Sigmoid colon (tissue), 7 donors: ENCODE results near the gene CAMSAP2. TPM values are rescaled to one million over a fixed set of nuclear protein-coding genes. Genes with fewer than 3 reads are reported as not detected.

ENCODE experiments used
- DNase-seq: peaks from one replicate; pipeline ENCODE4 v3.0.0-alpha.2; 2019
- H3K27ac ChIP-seq, 4 donors: fragments of 200-600 bp; sonication (generic); one replicate each; pipeline ENCODE4 v1.5.1; 2016 to 2019; ENCODE audit warnings: mild to moderate bottlenecking in 1 of 4
- H3K27me3 ChIP-seq, 3 donors: fragments of 200-600 bp; sonication (generic); one replicate each; pipeline ENCODE4 v1.5.1; 2019; ENCODE audit warnings: mild to moderate bottlenecking in 1 of 3
- H3K36me3 ChIP-seq, 4 donors: fragments of 200-600 bp; sonication (generic); one replicate each; pipeline ENCODE4 v1.5.1; 2016 to 2019
- H3K4me1 ChIP-seq, 4 donors: fragments of 200-600 bp; sonication (generic); one replicate each; pipeline ENCODE4 v1.5.1; 2017 to 2019
- H3K4me3 ChIP-seq, 4 donors: fragments of 200-600 bp; sonication (generic); one replicate each; pipeline ENCODE4 v1.5.1; 2017 to 2019; ENCODE audit warnings: mild to moderate bottlenecking in 2 of 4, moderate library complexity in 1 of 4
- H3K9me3 ChIP-seq, 4 donors: fragments of 200-600 bp in 3 of 4; sonication (generic) in 3 of 4; one replicate each; pipeline versions ENCODE4 v1.5.1 to v1.6.1; 2013 to 2019
- CTCF ChIP-seq, 4 experiments: fragments of 450-650 bp in 3 of 4; fragments of 200-600 bp in 1 of 4; IDR thresholded peaks; one replicate each; pipeline ENCODE4 v1.5.1; 2016 to 2019; ENCODE audit warnings: antibody characterized with exemption in 4 of 4, mild to moderate bottlenecking in 3 of 4, moderate library complexity in 2 of 4
- EP300 ChIP-seq, 4 donors: sonication (generic); formaldehyde crosslinking; IDR thresholded peaks; one replicate each; pipeline ENCODE4 v1.6.1; 2017; ENCODE audit warnings: antibody characterized with exemption in 4 of 4
- POLR2A ChIP-seq, 2 donors: fragments of 450-650 bp; IDR thresholded peaks; one replicate each; pipeline ENCODE4 v1.6.1; 2016; ENCODE audit warnings: antibody characterized with exemption in 2 of 2, mild to moderate bottlenecking in 2 of 2, moderate library complexity in 2 of 2
- POLR2AphosphoS5 ChIP-seq, 4 donors: sonication (generic); formaldehyde crosslinking; IDR thresholded peaks; one replicate each; pipeline ENCODE4 v1.6.1; 2017; ENCODE audit warnings: antibody characterized with exemption in 4 of 4
- WGBS, 2 donors: extraction: QIAGEN DNeasy Blood & Tissue Kit; methylation state at CpG; one replicate each; pipeline ENCODE4 v1.1.7; 2013; 5-methylcytosine and 5-hydroxymethylcytosine counted together
- intact Hi-C: fragments of 100-400 bp; cut with DNase I; formaldehyde crosslinking; loops from one replicate; pipeline ENCODE4 v1.15.1; 2023
- polyA plus RNA-seq, 3 donors: library from polyadenylated mRNA; stranded (reverse); fragments of 200-250 nt; gene quantifications; one replicate each; pipeline ENCODE4 v1.2.3, GENCODE V29; 2013
- total RNA-seq, 4 donors: library from RNA; depleted of rRNA; stranded (reverse); fragments of >200 nt; gene quantifications; one replicate each; pipeline ENCODE4 v1.1.0, GENCODE V29; 2016
- donor health status: healthy with polysubstance abuse.
- donor health status: Bipolar disorder and iron deficiency.
- donor health status: healthy.

Gene CAMSAP2
- total and polyA plus RNA-seq, 7 donors, result 1.2 to 40.7 (median 31.8) TPM

DNA sequence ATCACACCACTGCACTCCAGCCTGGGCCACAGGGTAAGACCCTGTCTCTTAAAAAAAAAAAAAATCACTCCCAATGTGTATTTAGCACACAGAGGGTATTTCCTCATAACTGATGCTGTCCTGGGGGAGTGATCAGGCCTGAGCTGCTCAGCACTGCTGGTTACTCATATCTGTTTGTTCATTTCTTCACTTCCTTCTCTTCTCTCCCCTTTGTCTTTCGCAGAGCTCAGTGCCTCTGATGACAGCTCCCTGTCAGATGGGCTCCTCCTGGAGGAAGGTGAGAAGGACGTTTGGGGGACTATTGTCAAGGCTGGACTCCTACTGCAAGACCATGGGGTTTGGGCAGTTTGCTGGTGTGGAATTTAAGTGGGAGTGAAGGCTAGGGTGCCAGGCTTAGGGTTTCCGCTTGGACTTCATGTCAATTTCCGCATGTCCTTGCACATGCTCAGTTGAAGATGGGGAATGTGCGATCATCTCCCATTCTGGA lies 169.0 kb downstream of the CAMSAP2 start:
- Histone ChIP-seq H3K9me3 (no peaks in the 10 kb centered on the region), H3K27ac (no peak overlapping the region), H3K4me3 (no peak overlapping the region), H3K27me3 (no peaks in the 10 kb centered on the region), H3K36me3 (no peaks in the 10 kb centered on the region), H3K4me1 (no peaks in the 10 kb centered on the region)
- intact Hi-C loops, result no loop called here
- TF ChIP-seq POLR2AphosphoS5 (IDR thresholded peaks at IDR 0.05) (no peak), POLR2A (IDR thresholded peaks at IDR 0.05) (no peak), EP300 (IDR thresholded peaks at IDR 0.05) (no peak), CTCF (IDR thresholded peaks at IDR 0.05) (no peak)
- 20 to 64% methylated on average over 5 of the region's 5 CpGs for WGBS, 2 donors
- peak; percentile 32 for DNase-seq

DNA sequence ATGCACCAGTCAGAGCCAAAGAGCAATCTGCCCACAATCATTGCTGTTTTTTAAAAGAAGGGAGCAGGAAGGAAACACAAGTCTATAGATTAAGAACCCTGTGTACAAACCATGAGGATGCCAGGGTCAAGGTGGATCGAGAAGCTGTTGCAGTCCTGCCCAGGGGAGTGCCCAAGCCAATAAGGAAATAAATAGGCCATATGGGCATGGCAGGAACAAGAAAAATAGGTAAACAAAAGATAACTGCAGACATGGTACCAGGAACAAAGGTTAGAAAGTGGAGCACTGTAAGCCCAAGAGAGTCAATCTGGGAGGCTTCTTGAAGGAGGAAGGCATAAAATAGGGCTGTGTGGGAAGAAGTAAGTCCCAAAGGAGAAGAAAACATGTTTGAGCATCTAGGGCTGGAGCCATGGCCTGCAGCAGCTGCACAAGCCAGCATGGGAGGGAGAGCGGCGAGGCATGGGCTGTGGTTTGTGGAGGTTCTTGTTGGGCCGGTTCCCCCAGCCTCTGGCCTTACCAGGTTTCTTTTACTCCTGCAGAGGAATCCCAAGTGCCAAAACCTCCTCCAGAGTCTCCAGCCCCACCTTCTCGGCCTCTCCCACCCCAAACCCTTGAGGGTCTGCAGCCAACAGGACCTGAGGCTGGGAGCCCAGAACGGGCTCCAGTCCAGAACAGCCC lies 169.6 kb downstream of the CAMSAP2 start:
- no peak overlapping the region for H3K27ac ChIP-seq
- no peaks in the 10 kb centered on the region for H3K27me3 ChIP-seq
- no peaks in the 10 kb centered on the region for H3K4me1 ChIP-seq
- DNase-seq, result peak; percentile 27
- H3K4me3 ChIP-seq, result no peak overlapping the region
- TF ChIP-seq CTCF (IDR thresholded peaks at IDR 0.05) (no peak), EP300 (IDR thresholded peaks at IDR 0.05) (no peak)
- no peaks in the 10 kb centered on the region for H3K9me3 ChIP-seq
- intact Hi-C loops, result no loop called here
- 44 to 78% methylated on average over 6 of the region's 6 CpGs for WGBS, 2 donors
- H3K36me3 ChIP-seq, result no peaks in the 10 kb centered on the region

DNA sequence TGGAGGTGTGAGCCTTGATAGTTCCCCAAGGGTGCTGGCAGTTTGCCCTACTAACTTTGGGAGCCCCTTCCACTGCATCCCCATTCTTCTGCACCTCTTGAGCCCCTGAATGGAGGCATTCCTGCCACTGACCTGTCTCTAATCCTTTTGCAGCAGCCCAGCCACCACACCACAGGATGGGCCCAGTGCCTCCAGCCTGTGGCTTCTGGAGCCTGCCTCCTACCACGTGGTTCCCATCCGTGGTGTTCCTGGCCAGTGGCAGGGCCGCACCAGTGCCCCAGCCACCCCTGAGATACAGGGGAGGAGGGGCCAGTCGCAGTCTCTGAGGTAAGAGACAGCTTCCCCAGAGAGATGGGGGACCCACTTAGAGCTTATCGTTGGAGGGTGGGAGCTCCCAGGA lies 170.4 kb downstream of the CAMSAP2 start:
- H3K36me3 ChIP-seq, result no peaks in the 10 kb centered on the region
- H3K9me3 ChIP-seq, result no peaks in the 10 kb centered on the region
- intact Hi-C loops, result no loop called here
- no peaks in the 10 kb centered on the region for H3K4me1 ChIP-seq
- H3K4me3 ChIP-seq, result no peak overlapping the region
- DNase-seq, result peak; percentile 59
- H3K27me3 ChIP-seq, result no peaks in the 10 kb centered on the region
- 89 to 91% methylated on average over 5 of the region's 5 CpGs for WGBS, 2 donors
- no peak overlapping the region for H3K27ac ChIP-seq
- TF ChIP-seq POLR2AphosphoS5 (IDR thresholded peaks at IDR 0.05) (no peak), POLR2A (IDR thresholded peaks at IDR 0.05) (no peak), CTCF (IDR thresholded peaks at IDR 0.05) (no peak), EP300 (IDR thresholded peaks at IDR 0.05) (no peak)

GRCh38 chr1:200909757-200910239 lies 171.1 kb downstream of the CAMSAP2 start:
- no peak overlapping the region for H3K4me3 ChIP-seq
- intact Hi-C loops, result no loop called here
- H3K27me3 ChIP-seq, result no peaks in the 10 kb centered on the region
- no peak overlapping the region for H3K27ac ChIP-seq
- H3K4me1 ChIP-seq, result no peaks in the 10 kb centered on the region
- TF ChIP-seq CTCF (IDR thresholded peaks at IDR 0.05), result no peak
- TF ChIP-seq POLR2AphosphoS5 (IDR thresholded peaks at IDR 0.05), result no peak
- TF ChIP-seq POLR2A (IDR thresholded peaks at IDR 0.05), result no peak
- no peak for DNase-seq
- H3K9me3 ChIP-seq, result no peaks in the 10 kb centered on the region
- WGBS, 2 donors, result 71 to 76% methylated on average over 4 of the region's 4 CpGs
- H3K36me3 ChIP-seq, result no peaks in the 10 kb centered on the region

Other genes with a start within 250 kb of the CAMSAP2 start
- under 1 TPM in 3 of 4 donors, not detected in 1; under 0.01 to 0.28 (median 0.27) TPM for gene KIF14, start 118.1 kb upstream of the CAMSAP2 start, total RNA-seq
- gene KIF14, start 118.1 kb upstream of the CAMSAP2 start, polyA plus RNA-seq, result 1 to 10 TPM in 1 of 3 donors, under 1 TPM in 1, not detected in 1; 0.46 to 2.0 TPM
- gene DDX59, start 69.0 kb upstream of the CAMSAP2 start, total RNA-seq, result 10 to 100 TPM; 24.0 to 29.6 (median 27.1) TPM
- 10 to 100 TPM; 12.4 to 26.8 (median 16.8) TPM for gene DDX59, start 69.0 kb upstream of the CAMSAP2 start, polyA plus RNA-seq
- gene GPR25, start 134.1 kb downstream of the CAMSAP2 start, total RNA-seq, result not detected
- gene GPR25, start 134.1 kb downstream of the CAMSAP2 start, polyA plus RNA-seq, result 1 to 10 TPM in 1 of 3 donors, not detected in 2; 1.0 TPM
- gene INAVA, start 156.0 kb downstream of the CAMSAP2 start, total RNA-seq, result 1 to 10 TPM in 1 of 4 donors, under 1 TPM in 3; 0.27 to 1.4 (median 0.44) TPM
- 100 to 1,000 TPM in 2 of 3 donors, 10 to 100 TPM in 1; 78.9 to 176 (median 138) TPM for gene INAVA, start 156.0 kb downstream of the CAMSAP2 start, polyA plus RNA-seq